DMS 273 (cell line): ENCODE measurements around the gene HNRNPA1.
A peak's percentile ranks its signal among the peaks of the same experiment; 100 is the strongest.
"Not testable (repeated sequence)": the region's sequence is repeated elsewhere in the genome, so short reads cannot be mapped to it uniquely, and the experiment has no call there.

Source experiments
- DNase-seq: peaks from one replicate; lab custom pipeline; 2025; ENCODE audit not compliant: unreplicated experiment; lab: John Stamatoyannopoulos, UW

The HNRNPA1 gene

DNA sequence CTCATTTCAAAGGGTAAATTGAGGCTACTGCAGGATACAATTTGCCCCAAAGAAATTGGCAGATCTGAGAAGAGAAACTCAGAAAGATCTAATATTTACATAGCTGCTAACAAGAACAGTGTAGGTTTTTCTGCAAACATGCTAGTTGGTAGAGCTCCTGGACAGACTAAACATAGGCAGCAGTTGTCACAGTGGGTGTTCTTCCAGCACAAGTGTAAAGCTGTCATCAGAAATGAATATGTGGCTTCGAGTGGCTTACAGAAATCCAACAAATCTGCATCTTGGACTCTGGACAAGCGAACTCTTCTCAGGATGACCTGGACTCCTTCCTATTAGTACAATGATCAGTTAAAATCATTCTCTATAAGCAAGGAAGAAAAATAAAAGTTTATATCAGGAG lies 6.5 kb upstream of the HNRNPA1 start:
- no peak for DNase-seq

DNA sequence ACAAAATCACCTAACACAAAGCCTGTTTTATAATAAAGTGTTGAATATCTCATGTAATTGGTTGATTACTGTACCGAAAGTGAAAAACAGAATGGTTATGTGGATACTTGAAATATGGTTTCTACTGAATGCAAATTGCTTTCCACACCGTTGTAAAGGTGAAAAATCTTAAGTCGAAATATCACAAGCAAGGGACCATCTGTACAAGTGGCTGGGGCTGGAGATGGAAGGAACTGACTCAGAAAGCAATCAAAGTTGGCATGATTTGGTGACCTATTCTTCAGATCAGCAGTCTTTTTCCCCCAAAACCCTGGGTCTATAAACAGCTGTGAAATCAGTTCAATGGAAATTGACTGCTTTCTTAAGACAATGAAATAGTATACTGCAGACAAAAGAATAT lies 4.2 kb upstream of the HNRNPA1 start:
- DNase-seq: no peak

DNA sequence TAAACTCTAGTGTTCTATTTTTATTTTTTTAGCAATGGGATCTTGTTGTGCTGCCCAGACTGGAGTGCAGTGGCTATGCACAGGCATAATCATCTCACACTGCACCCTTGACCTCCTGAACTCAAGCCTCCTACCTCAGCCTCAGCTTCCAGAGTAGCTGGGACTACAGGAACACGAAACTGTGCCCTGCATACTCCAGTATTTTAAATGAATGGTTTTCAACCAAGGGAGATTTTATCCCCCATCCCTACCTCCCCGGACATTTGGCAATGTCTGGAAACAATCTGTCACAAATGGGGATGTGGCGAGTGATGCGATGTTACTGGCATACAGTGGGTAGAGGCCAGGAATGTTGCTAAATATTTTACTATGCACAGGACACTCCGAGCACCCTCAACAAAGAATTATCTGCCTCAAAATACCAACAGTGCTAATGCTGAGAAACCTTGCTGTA lies 2.7 kb upstream of the HNRNPA1 start:
- peak; percentile 18 for DNase-seq

DNA sequence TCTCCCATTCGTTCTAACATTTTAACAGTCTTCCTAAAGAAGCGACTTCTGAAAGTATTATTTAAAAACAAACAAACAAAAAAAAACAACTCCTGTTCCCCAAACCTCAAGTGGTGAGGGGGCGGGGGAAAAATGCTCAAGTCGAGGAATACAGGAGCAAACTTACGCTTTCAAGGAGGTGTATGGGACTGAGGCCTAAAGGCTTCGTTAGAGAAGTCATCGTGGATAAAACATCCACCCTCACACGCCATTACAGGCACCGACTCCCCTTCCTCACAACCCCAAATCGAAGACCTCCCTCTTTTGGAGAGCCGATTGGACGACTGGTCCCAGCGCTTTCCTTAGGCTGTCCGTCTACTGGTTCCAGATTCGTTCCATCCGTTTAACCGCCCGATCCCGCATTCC lies 1.3 kb upstream of the HNRNPA1 start:
- no peak for DNase-seq

DNA sequence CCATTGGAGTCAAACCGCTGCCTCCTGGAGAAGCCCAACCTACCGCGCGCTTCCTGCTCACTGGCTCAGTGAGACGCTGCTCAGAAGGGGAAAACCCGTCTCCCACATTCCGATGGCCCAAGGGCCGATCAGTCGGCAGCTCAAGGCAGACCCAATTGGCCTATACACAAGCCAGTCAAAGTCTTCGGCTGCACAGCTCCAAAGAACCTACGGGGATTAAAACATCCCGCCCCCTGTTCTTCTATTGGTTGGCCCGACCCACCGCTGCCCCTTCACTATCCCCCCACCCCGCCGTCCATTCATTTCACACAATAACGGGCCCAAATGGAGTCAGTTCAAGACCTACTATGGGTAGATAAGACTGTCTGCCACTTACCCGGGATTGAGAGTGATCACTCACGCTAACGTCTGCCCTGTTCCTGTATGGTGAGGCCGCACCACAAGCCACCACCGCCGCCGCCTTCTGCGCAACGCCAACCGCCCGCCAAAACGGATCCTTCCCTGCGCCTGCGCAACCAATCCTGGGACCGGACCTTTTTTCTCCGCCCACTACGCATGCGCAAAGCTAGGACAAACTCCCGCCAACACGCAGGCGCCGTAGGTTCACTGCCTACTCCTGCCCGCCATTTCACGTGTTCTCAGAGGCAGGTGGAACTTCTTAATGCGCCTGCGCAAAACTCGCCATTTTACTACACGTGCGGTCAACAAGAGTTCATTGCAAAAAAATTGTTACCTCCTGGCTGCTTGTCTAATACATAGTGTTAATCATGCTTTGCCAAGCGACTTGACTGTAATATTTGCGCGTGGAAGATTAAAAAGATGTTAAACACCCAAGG lies 676 bp upstream of the HNRNPA1 start, which contains the start of gene CBX5:
CBX5 (minus strand) TSS at position 491 of the 836 bp plus-strand sequence. CDS start 22,472 bp downstream, outside the sequence.
- DNase-seq: peak; percentile 98

DNA sequence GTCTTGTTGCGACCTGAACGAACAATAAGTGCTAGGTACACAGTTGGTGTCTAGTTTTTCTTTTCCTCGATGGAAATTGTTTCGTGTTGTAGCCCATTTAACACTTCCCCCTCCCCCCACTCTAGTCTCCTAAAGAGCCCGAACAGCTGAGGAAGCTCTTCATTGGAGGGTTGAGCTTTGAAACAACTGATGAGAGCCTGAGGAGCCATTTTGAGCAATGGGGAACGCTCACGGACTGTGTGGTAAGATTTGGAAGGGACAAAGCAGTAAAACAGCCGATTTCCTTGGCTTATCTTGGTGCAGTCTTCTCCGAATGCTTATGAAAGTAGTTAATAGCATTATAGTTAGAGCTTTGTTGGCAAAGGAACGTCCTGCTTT lies 724 bp downstream of the HNRNPA1 start:
- not testable (repeated sequence) for DNase-seq

DNA sequence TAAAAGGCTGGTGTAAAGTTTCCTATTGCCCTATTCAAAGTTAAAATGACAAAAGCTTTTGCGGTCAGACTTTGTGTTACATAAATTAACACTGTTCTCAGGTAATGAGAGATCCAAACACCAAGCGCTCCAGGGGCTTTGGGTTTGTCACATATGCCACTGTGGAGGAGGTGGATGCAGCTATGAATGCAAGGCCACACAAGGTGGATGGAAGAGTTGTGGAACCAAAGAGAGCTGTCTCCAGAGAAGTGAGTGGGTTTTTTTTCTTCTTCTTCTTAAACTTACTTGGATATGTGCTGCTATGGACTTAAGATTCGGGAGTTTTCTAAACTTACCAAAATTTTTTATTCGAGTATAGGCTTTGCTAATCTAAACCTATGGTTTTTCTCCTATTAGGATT lies 1.2 kb downstream of the HNRNPA1 start:
- DNase-seq: not testable (repeated sequence)

DNA sequence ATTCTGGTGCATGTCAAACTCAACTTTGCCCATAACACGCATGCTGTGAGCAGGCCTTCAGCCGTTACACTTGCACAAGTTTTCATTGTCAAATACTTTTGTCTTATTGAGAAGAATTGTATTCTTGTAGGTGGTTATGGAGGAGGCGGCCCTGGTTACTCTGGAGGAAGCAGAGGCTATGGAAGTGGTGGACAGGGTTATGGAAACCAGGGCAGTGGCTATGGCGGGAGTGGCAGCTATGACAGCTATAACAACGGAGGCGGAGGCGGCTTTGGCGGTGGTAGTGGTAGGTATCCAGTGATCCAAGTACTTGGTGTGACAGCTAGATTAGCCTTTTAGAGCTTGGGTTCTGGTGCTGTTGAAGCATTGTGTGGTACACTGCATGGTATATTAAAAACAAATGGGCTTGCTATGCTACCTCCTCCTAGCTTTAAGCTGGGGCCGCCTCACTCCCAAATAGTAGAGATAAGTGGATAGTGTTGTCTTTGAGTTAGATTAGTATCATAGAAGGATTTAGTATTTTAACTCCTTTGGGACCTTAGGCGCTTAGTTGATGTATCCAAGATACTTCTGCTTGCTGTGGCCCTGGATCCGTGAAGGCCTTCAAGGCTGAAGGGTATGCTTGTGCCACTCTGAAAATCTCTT lies 2.5 kb downstream of the HNRNPA1 start:
- DNase-seq: peak; percentile 22

DNA sequence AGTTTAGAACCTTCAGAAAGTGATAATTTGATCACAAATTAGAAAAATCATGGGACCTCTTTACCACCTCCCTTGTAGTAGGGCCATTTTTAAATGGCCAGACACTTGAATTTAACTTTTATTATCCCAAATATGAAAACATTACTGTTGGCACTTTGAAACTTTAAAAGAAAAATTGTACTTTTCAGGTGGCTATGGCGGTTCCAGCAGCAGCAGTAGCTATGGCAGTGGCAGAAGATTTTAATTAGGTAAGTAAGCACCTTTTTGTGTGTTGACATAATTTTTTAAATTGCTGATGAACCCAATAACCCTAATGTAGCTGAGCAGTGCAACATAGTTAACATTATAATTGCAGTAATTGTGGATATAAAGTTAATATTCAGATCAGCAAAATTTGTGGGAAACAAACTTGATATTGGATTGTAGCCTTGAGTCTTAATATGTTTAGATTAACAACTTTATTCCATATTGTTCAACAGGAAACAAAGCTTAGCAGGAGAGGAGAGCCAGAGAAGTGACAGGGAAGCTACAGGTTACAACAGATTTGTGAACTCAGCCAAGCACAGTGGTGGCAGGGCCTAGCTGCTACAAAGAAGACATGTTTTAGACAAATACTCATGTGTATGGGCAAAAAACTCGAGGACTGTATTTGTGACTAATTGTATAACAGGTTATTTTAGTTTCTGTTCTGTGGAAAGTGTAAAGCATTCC lies 3.7 kb downstream of the HNRNPA1 start:
- not testable (repeated sequence) for DNase-seq

DNA sequence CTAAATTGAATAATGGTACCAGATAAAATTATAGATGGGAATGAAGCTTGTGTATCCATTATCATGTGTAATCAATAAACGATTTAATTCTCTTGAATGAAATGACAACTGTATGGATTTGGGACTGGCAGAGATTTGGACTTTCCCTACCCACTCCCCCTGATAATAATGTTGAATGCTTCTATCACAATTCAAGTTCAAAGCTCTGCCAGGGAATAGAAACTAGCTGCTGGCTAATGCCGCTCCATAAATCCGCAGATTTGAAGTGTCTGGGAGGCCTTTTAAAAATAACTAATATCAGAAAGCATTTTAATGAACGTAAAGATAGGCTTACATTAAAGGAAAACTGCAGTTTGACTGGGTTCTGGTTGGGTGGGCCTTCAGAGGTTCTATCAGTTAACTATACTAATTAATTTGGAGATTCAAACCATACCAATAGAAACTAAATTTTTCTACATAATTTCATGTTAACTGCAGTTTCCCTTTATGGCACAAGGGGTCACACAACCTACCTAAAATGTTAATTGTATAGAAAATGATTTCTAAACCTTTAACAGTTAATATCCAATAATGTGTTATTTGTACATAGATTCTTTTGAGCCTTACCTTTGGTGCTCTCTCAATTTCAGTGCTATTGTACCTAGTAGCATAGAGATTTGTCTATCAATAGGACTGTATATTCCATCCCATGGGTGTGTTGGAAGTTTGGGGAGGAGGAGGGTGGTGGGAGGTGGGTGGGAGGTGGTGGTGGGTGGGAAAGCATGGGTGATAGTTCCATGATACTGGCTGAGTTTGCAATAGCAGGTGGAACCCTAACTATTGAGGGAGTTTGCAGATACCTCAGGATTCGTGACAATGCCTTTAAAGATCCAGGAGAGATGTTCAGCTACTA lies 4.9 kb downstream of the HNRNPA1 start:
- peak; percentile 33 for DNase-seq

DNA sequence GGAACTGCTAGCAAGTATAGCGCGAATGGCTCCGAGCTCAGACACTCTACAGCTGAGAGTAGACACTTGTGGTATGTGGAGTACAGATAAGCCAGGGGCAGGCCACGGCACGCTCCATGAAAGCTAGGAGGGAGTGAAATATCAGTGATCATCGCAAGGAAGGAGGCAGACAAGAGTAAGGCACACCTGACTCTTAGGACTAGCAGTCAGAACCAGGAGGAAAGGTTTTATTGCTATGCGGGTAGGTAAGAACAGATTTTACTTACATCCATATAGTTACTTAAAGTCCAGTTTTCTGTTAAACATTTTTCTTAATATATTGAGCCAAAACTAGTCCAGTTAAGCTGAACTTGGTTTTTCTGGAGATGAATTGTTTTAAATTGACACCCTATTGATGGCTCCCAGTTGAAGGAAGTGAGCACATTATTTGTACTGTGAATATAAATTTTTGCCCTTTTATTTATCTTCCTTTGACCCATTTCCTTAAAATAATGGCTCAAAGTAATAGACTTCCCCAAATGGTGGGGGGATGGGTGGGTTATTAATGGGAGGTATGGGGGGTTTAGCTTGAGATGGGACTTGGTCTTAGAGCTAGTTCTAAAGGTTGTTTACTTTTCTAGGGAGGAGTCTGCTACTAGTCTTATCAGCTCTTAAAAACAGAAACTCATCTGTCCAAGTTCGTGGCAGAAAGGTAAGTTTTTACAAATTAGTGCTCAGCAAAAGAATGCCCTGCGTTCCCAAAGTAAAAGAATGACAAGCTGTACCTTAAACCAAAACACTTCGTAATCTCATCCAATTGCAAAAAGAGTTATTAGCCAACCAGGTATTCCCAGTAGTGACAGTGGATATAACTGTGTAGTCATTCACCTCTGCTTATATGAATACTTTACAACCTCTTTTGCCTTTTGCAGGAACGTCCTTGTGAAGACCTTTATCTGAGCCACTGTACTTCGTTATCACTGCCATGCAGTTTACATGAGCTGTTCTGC lies 5.8 kb downstream of the HNRNPA1 start:
- DNase-seq: peak; percentile 62

DNA sequence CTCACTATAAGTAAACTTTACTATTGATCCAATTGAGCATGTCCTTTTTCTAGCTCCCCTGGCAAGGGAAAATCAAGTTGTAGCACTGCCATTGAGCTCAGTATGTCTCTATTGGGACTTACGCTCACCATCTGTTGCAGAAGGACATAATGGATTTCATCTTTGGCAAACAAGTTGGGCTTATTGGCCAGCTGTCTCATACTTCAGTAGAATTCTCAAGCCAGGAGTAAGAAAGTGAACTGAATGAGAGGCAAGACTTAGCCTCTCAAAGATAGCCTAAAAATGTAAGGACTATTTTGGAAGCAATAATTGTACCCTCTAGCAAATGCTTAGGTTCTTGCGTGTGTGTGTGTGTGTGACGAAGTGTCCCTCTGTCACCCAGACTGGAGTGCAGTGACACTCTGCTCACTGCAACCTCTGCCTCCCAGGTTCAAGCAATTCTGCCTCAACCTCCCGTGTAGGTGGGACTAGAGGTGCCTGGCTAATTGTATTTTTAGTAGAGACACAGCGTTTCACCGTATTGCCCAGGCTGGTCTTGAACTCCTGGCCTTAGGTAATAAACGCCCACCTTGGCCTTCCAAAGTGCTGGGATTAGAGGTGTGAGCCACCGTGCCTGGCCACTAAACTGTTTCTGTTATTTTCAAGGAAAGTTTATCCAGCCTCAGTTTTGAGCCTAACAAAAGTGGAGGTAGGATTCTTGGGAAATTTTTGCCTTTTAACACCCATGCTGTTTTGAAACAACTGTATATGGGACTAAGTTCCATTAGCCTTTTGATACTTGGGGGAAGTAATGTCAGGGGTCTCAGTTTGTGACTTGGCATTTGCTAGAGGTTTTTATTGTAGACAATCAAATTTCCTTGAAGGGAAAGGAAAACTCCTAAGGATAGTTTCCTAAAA lies 7.0 kb downstream of the HNRNPA1 start:
- DNase-seq: peak; percentile 82

DNA sequence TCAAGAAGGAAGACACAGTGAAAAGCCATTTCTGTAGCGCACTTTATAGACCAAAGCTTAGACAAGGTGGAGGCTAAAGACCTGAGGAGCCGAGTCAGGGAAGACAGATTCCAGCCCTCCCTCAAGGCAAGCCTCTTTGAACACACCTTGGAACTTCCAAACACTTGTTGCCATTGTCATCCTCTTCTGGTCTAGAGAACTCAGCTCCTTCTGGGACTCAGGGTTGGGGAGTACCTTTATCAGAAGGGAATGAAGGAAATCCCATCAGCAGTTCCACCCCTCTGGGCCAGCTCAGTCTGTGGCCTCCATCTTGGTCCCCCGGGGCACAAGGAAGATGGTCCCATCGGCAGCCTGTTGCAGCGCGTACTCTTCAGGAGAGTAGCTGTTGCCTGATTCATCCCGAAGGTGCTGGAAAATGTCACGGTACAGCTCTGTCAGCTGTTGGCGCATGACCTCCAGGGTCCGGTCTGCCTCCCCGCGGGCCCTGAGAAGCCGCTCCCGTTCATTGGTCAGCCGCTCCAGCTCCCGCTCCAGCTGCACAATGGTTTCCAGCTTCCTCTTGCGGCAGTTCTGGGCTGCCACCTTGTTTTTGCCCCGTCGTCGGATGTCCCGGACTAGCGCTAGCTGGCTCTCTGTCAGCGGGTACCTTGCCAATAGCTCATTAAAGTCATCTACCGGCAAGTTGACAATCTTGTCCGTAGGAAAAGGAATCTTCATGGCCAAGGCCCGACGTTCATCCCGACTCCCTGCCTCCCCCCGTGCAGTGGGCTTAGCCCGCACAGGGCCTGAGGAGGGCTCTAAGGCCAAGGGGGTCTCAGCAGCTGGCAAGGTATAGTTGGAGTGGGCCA lies 11.8 kb downstream of the HNRNPA1 start:
- no peak for DNase-seq

DNA sequence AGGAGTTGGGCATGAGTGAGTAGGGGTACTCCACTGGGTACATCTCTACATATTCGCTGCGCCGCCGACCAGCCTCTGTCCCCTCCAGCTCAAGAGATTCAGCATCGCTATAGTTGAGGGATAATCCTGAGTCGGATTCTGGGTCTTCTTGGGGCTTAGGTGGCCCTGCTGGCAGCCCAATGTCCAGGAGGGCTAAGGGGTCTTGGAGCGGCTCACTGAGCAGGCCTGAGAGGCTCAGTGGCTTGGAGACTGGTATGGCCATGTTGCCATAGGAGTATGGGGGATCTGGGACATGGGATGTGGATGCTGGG lies 12.4 kb downstream of the HNRNPA1 start:
- no peak for DNase-seq

DNA sequence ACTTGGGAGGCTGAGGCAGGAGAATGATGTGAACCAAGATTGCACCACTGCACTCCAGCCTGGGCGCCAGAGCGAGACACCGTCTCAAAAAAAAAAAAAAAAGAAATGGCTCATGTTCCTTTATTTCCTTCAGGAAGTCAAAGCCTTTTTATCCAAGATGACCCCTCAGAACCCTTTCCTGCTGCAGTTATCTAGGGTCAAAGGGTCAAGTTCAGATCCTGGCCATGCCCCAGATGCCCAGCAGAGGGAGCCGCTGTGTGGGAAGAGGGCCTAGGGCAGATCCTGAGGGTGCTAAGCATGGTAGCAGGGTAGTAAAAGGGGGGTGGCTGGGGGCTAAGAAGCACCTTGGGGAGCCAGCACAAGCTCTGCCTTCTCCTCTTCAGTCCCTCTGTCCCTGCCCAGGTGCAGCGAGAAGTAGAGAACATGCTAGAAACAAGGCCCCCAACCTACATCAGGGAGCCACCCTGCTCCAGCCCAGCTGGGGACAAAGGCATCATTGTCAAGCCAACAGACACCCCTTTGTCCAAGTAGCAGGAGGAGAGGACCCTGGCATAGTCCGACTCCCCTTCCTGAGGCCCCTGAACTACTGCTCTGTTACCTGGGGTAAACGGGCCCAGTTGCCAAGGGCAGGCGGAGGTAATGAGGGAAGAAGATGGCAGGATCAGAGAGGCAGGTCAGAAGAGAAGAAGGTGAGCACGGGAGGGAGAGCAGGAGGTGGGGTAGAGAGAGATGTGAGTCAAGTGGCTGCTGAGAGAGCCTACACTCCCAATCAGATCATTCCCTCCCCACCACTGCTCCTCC lies 13.8 kb downstream of the HNRNPA1 start:
- DNase-seq: peak; percentile 56

DNA sequence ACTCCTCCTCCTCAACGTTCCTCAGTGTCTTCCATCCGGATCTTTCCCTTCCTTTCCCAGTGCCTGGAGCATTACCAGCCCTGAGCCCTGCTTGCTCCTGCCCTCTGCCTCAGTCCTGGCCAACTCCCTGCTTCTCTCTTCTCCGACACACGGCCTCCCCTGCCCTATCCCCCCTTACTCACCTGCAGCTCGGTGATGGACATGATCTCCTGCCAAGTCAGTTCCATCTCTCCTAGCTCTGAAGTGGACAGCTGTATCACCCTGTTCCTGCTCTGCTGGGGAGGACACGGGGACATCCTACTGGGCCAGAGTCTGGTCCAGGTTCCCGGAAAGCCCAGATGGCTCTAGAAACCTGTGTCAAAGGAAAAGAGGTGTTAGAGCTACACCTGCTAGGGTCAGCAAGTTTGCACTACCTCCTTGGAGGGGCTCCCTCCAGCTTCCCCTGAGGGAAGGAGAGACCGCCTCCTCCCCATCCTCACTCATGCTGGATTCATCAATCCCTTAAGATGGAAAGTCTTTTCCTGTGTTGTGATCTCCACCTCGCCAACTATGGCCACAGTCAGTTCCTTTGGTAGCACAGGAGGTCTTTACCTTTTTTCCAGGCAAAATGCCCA lies 14.5 kb downstream of the HNRNPA1 start:
- DNase-seq: no peak
